HepG2 (cell line): ENCODE results near the gene GMPPB. TPM values are rescaled to one million over a fixed set of nuclear protein-coding genes. Genes with fewer than 3 reads are reported as not detected.

Experiments
- GTF2F1 ChIP-seq: fragments of 150-350 bp; IDR thresholded peaks from 2 replicates; pipeline ENCODE4 v1.6.1; 2014; ENCODE audit warnings: low read length
- IRF2 ChIP-seq: IDR thresholded peaks from 2 replicates; pipeline ENCODE4 v1.6.1; 2018; ENCODE audit warnings: missing genetic modification reagents, missing compliant biosample characterization
- KAT8 ChIP-seq: IDR thresholded peaks from 2 replicates; pipeline ENCODE4 v1.6.1; 2016; ENCODE audit warnings: missing genetic modification reagents, missing compliant biosample characterization
- MAFF ChIP-seq: IDR thresholded peaks from 2 replicates; pipeline ENCODE4 v1.6.1; 2011; ENCODE audit warnings: low read depth, low read length, improper control_type of control experiment
- MIER3 ChIP-seq: IDR thresholded peaks from 2 replicates; pipeline ENCODE4 v1.6.1; 2016; ENCODE audit warnings: missing compliant biosample characterization, borderline replicate concordance
- MTF1 ChIP-seq: sonication (generic); formaldehyde crosslinking; IDR thresholded peaks from 2 replicates; pipeline ENCODE4 v1.5.0; 2020; ENCODE audit warnings: missing genetic modification reagents
- NR1H2 ChIP-seq: sonication (generic); formaldehyde crosslinking; IDR thresholded peaks from 2 replicates; pipeline ENCODE4 v1.8.1; 2022; ENCODE audit warnings: low read depth, missing genetic modification reagents, borderline replicate concordance
- NR2F2 ChIP-seq: IDR thresholded peaks from 2 replicates; pipeline ENCODE4 v1.6.1; 2012; ENCODE audit warnings: low read depth, inconsistent platforms, borderline replicate concordance
- POLR2G ChIP-seq: fragments of 200-400 bp; formaldehyde crosslinking; IDR thresholded peaks from 2 replicates; pipeline ENCODE4 v1.6.1; 2018; ENCODE audit warnings: mild to moderate bottlenecking, low read depth, low read length, moderate library complexity
- SNAPC5 ChIP-seq: sonication (generic); formaldehyde crosslinking; IDR thresholded peaks from 2 replicates; pipeline ENCODE4 v1.8.1; 2023; ENCODE audit warnings: mild to moderate bottlenecking, missing genetic modification reagents, borderline replicate concordance
- SOX13 ChIP-seq, 3 experiments: fragments of 450-650 bp in 1 of 3; sonication (generic) in 1 of 3; formaldehyde crosslinking in 1 of 3; IDR thresholded peaks in 2 of 3; conservative IDR thresholded peaks in 1 of 3; 2 replicates each; pipeline versions ENCODE4 v1.5.0 to v1.6.1; 2016 to 2020; ENCODE audit warnings: antibody characterized with exemption in 1 of 3, mild to moderate bottlenecking in 1 of 3, missing compliant biosample characterization in 1 of 3, missing genetic modification reagents in 1 of 3, moderate library complexity in 1 of 3
- SOX5 ChIP-seq: IDR thresholded peaks from 2 replicates; pipeline ENCODE4 v1.6.1; 2016; ENCODE audit warnings: borderline replicate concordance
- TAF15 ChIP-seq: fragments of 200-400 bp; formaldehyde crosslinking; IDR thresholded peaks from one replicate; pipeline ENCODE4 v1.6.1; 2018; ENCODE audit warnings: mild to moderate bottlenecking, low read depth, low read length; ENCODE audit not compliant: poor library complexity, severe bottlenecking
- TCF7 ChIP-seq: sonication (generic); IDR thresholded peaks from 2 replicates; pipeline ENCODE4 v1.6.1; 2016; ENCODE audit warnings: antibody characterized with exemption, low read depth
- ZFP36L1 ChIP-seq: sonication (generic); formaldehyde crosslinking; IDR thresholded peaks from 2 replicates; pipeline ENCODE4 v1.8.0; 2022; ENCODE audit warnings: mild to moderate bottlenecking, missing genetic modification reagents, moderate library complexity
- ZNF253 ChIP-seq: sonication (generic); formaldehyde crosslinking; IDR thresholded peaks from 2 replicates; pipeline ENCODE4 v1.8.0; 2022; ENCODE audit warnings: mild to moderate bottlenecking, missing genetic modification reagents, borderline replicate concordance
- ZNF30 ChIP-seq: sonication (generic); formaldehyde crosslinking; IDR thresholded peaks from 2 replicates; pipeline ENCODE4 v1.5.0; 2020; ENCODE audit warnings: mild to moderate bottlenecking, missing genetic modification reagents
- ZNF558 ChIP-seq: sonication (generic); formaldehyde crosslinking; IDR thresholded peaks from 2 replicates; pipeline ENCODE4 v1.9.0; 2022; ENCODE audit warnings: mild to moderate bottlenecking, missing genetic modification reagents, borderline replicate concordance
- ZNF670 ChIP-seq: sonication (generic); formaldehyde crosslinking; IDR thresholded peaks from 2 replicates; pipeline ENCODE4 v1.8.0; 2022; ENCODE audit warnings: mild to moderate bottlenecking, missing genetic modification reagents, borderline replicate concordance
- ZNF749 ChIP-seq: sonication (generic); formaldehyde crosslinking; IDR thresholded peaks from 2 replicates; pipeline ENCODE4 v1.8.0; 2022; ENCODE audit warnings: mild to moderate bottlenecking, missing genetic modification reagents, moderate library complexity, borderline replicate concordance
- ZSCAN25 ChIP-seq: sonication (generic); formaldehyde crosslinking; IDR thresholded peaks from 2 replicates; pipeline ENCODE4 v1.8.0; 2022; ENCODE audit warnings: mild to moderate bottlenecking, missing genetic modification reagents
- polyA plus RNA-seq, 8 experiments: library from polyadenylated mRNA; depleted of rRNA in 3 of 8; stranded (reverse) in 7 of 8; unstranded in 1 of 8; fragments of >200 nt; fragmentation: Illumina TruSeq in 4 of 8; extraction: Trizol in 4 of 8; gene quantifications; 2 replicates each; pipeline versions ENCODE4 v1.2.1 to v1.2.3, GENCODE V29; 2011 to 2016; ENCODE audit warnings: low read depth in 4 of 8, missing spikeins in 1 of 8, mixed read lengths in 1 of 8; ENCODE audit not compliant: insufficient read depth in 1 of 8
- total RNA-seq, 5 experiments: library from RNA; depleted of rRNA; stranded (reverse); fragments of >200 nt; fragmentation: Illumina TruSeq; extraction: Trizol; gene quantifications; 2 replicates each; pipeline ENCODE4 v1.2.3, GENCODE V29; 2016; ENCODE audit warnings: low read depth in 1 of 5
- TF ChIP-seq, protein P1 (sequence below): IDR thresholded peaks from 2 replicates; pipeline ENCODE4 v1.6.1; 2016
- TF ChIP-seq, protein P2 (sequence below): sonication (generic); formaldehyde crosslinking; IDR thresholded peaks from 2 replicates; pipeline ENCODE4 v1.5.1; 2020; ENCODE audit warnings: mild to moderate bottlenecking, missing genetic modification reagents, borderline replicate concordance
- TF ChIP-seq, protein P3 (sequence below): sonication (generic); formaldehyde crosslinking; IDR thresholded peaks from 2 replicates; pipeline ENCODE4 v1.4.0; 2020; ENCODE audit warnings: missing genetic modification reagents, borderline replicate concordance

The GMPPB gene
- total and polyA plus RNA-seq, 2 of the 13 experiments (the other 11 are each of a cell fraction or from before 2014, with no cell fraction given), result 6.5 to 23.1 TPM

DNA sequence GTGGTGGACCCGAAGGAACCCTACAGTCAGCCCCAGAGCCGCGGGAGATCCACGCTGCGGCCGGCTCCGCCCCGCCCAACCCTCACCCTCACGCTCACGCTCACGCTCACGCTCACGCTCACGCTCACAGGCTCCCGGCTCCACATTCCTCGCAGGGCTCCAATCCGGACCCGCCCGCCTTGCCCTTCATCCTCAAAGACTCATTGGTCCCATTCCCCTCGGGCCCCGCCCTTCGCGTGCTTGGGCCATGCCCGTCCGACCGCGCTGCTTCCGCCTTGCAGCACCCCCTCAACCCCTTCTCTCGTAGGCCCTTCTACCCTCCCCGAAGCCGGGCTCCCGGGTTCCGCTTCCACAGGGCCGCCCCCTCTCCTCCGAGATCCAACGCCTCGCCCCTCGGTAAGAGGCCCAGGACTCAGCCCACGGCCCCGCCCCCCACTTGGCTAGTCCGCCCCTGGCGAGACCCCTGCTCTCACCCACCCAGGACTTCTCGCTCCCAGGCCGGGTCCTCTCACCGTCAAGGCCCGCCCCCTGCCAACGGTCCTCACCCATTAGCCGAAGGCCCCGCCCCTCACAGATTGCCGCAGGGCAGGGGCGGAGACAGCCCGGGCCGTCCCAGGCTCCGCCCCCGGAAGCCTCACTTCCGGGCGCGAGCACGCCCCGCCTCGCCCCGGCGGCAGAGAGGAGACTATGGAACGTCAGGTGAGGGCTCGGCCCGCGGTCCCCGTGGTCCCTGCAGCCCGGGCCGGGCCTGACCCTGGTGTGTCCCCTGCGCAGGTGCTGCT lies 49.8 kb downstream of the GMPPB start, which contains the start of gene APEH (continued):
- TF ChIP-seq MAFF, result no peak
- no peak for TF ChIP-seq NR1H2
- TF ChIP-seq KAT8, result peak; percentile 72
- no peak for TF ChIP-seq MTF1 (CRISPR knock-in tag)
- 0 out of 2 replicates have a peak, but pooled peaks have one; percentile 47 for TF ChIP-seq ZFP36L1 (CRISPR knock-in tag)
- TF ChIP-seq, protein P1, sequence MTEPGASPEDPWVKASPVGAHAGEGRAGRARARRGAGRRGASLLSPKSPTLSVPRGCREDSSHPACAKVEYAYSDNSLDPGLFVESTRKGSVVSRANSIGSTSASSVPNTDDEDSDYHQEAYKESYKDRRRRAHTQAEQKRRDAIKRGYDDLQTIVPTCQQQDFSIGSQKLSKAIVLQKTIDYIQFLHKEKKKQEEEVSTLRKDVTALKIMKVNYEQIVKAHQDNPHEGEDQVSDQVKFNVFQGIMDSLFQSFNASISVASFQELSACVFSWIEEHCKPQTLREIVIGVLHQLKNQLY (CRISPR knock-in tag), result no peak
- no peak for TF ChIP-seq TCF7
- TF ChIP-seq, protein P2, sequence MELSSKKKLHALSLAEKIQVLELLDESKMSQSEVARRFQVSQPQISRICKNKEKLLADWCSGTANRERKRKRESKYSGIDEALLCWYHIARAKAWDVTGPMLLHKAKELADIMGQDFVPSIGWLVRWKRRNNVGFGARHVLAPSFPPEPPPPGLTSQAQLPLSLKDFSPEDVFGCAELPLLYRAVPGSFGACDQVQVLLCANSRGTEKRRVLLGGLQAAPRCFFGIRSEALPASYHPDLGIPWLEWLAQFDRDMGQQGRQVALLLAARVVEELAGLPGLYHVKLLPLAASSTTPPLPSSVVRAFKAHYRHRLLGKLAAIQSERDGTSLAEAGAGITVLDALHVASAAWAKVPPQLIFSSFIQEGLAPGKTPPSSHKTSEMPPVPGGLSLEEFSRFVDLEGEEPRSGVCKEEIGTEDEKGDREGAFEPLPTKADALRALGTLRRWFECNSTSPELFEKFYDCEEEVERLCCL, result no peak
- no peak for TF ChIP-seq TAF15
- peak; percentile 25; the same call in 1 of the 2 replicates for TF ChIP-seq SNAPC5
- TF ChIP-seq IRF2, result 0 out of 2 replicates have a peak, but pooled peaks have one; percentile 6
- peak; percentile 54 for TF ChIP-seq POLR2G
- TF ChIP-seq GTF2F1, result no peak
- TF ChIP-seq, protein P3, sequence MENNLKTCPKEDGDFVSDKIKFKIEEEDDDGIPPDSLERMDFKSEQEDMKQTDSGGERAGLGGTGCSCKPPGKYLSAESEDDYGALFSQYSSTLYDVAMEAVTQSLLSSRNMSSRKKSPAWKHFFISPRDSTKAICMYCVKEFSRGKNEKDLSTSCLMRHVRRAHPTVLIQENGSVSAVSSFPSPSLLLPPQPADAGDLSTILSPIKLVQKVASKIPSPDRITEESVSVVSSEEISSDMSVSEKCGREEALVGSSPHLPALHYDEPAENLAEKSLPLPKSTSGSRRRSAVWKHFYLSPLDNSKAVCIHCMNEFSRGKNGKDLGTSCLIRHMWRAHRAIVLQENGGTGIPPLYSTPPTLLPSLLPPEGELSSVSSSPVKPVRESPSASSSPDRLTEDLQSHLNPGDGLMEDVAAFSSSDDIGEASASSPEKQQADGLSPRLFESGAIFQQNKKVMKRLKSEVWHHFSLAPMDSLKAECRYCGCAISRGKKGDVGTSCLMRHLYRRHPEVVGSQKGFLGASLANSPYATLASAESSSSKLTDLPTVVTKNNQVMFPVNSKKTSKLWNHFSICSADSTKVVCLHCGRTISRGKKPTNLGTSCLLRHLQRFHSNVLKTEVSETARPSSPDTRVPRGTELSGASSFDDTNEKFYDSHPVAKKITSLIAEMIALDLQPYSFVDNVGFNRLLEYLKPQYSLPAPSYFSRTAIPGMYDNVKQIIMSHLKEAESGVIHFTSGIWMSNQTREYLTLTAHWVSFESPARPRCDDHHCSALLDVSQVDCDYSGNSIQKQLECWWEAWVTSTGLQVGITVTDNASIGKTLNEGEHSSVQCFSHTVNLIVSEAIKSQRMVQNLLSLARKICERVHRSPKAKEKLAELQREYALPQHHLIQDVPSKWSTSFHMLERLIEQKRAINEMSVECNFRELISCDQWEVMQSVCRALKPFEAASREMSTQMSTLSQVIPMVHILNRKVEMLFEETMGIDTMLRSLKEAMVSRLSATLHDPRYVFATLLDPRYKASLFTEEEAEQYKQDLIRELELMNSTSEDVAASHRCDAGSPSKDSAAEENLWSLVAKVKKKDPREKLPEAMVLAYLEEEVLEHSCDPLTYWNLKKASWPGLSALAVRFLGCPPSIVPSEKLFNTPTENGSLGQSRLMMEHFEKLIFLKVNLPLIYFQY (CRISPR knock-in tag), result no peak
- 0 out of 2 replicates have a peak, but pooled peaks have one; percentile 71 for TF ChIP-seq ZNF30 (CRISPR knock-in tag)
- TF ChIP-seq SOX5 (CRISPR knock-in tag), result no peak
- TF ChIP-seq NR2F2, result no peak
- TF ChIP-seq ZNF558, result no peak
- no peak for TF ChIP-seq SOX13 (IDR thresholded peaks at IDR 0.05)
- no peak for TF ChIP-seq SOX13 (CRISPR knock-in tag; conservative IDR thresholded peaks at IDR 0.05 in 1 of 2, IDR thresholded peaks at IDR 0.05 in 1 of 2)
- no peak; the same call in 1 of the 2 replicates for TF ChIP-seq ZSCAN25 (CRISPR knock-in tag)
- no peak; the same call in 1 of the 2 replicates for TF ChIP-seq ZNF253 (CRISPR knock-in tag)
- TF ChIP-seq ZNF749 (CRISPR knock-in tag), result 0 out of 2 replicates have a peak, but pooled peaks have one; percentile 41
- TF ChIP-seq ZNF670 (CRISPR knock-in tag), result peak; percentile 90
- no peak for TF ChIP-seq MIER3 (CRISPR knock-in tag)
